ENCODE data around the gene ALCAM.

GRCh38 chr3:105423397-105423796 lies 56.7 kb downstream of the ALCAM start:
- TF ChIP-seq, protein P1, sequence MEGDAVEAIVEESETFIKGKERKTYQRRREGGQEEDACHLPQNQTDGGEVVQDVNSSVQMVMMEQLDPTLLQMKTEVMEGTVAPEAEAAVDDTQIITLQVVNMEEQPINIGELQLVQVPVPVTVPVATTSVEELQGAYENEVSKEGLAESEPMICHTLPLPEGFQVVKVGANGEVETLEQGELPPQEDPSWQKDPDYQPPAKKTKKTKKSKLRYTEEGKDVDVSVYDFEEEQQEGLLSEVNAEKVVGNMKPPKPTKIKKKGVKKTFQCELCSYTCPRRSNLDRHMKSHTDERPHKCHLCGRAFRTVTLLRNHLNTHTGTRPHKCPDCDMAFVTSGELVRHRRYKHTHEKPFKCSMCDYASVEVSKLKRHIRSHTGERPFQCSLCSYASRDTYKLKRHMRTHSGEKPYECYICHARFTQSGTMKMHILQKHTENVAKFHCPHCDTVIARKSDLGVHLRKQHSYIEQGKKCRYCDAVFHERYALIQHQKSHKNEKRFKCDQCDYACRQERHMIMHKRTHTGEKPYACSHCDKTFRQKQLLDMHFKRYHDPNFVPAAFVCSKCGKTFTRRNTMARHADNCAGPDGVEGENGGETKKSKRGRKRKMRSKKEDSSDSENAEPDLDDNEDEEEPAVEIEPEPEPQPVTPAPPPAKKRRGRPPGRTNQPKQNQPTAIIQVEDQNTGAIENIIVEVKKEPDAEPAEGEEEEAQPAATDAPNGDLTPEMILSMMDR (IDR thresholded peaks at IDR 0.05; ENCODE audit: low read length) = no peak
- no peak for TF ChIP-seq EZH2 (optimal IDR thresholded peaks at IDR 0.05; ENCODE audit: low read depth, low read length)
- TF ChIP-seq EZH2phosphoT487 (IDR thresholded peaks at IDR 0.05; ENCODE audit: low read length) = no peak
